HEK293 (cell line): ENCODE data around the gene ZDHHC13.
A peak's percentile ranks its signal among the peaks of the same experiment; 100 is the strongest.

Experiments
- CTCF ChIA-PET: fragments of 350-600 bp; formaldehyde crosslinking; extraction: SDS; loops from one replicate; lab custom pipeline; 2021; ENCODE audit warnings: antibody characterized with exemption; lab: Yijun Ruan, JAX
- POLR2A ChIA-PET: fragments of 300-600 bp; formaldehyde crosslinking; extraction: SDS; loops from one replicate; lab custom pipeline; 2020; ENCODE audit warnings: antibody characterized with exemption, inconsistent platforms; lab: Yijun Ruan, JAX
- H3K27ac ChIP-seq: fragments of 200-500 bp; sonication (Bioruptor generic); 2 replicates; pipeline ENCODE4 v1.5.1; 2014; ENCODE audit warnings: low read depth, low read length, control low read depth, inconsistent platforms; ENCODE audit errors: extremely low read depth
- H3K36me3 ChIP-seq, 2 experiments: fragments of 200-500 bp in 1 of 2; sonication (Bioruptor generic) in 1 of 2; 1 replicate in 1 of 2; 2 replicates in 1 of 2; pipeline ENCODE4 v1.5.1; 2014 to 2017; ENCODE audit warnings: inconsistent platforms in 2 of 2, low read length in 2 of 2; ENCODE audit not compliant: control insufficient read depth in 2 of 2, insufficient read depth in 1 of 2
- H3K4me1 ChIP-seq: fragments of 200-500 bp; sonication (Bioruptor generic); 2 replicates; pipeline ENCODE4 v1.5.1; 2014; ENCODE audit warnings: mild to moderate bottlenecking, low read length, inconsistent platforms; ENCODE audit not compliant: control insufficient read depth, insufficient read depth
- H3K4me3 ChIP-seq: 2 replicates; pipeline ENCODE4 v1.5.1; 2011; ENCODE audit warnings: low read depth, mild to moderate bottlenecking, control low read depth, low read length, moderate library complexity
- H3K9me3 ChIP-seq: fragments of 200-500 bp; sonication (Bioruptor generic); 2 replicates; pipeline ENCODE4 v1.5.1; 2014; ENCODE audit warnings: low read depth, low read length, inconsistent platforms; ENCODE audit not compliant: control insufficient read depth, insufficient read depth
- ELK4 ChIP-seq: IDR thresholded peaks from 2 replicates; pipeline ENCODE4 v1.6.1; 2011; ENCODE audit warnings: mild to moderate bottlenecking, low read depth, low read length, borderline replicate concordance
- KLF17 ChIP-seq: fragments of 450-650 bp; formaldehyde crosslinking; IDR thresholded peaks from 2 replicates; pipeline ENCODE4 v1.5.1; 2016; ENCODE audit warnings: missing biosample characterization, missing genetic modification characterization
- PBX3 ChIP-seq: sonication (generic); formaldehyde crosslinking; IDR thresholded peaks from 2 replicates; pipeline ENCODE4 v1.8.1; 2022; ENCODE audit warnings: mild to moderate bottlenecking, moderate library complexity, missing genetic modification reagents
- PRDM1 ChIP-seq: fragments of 450-650 bp; formaldehyde crosslinking; IDR thresholded peaks from 2 replicates; pipeline ENCODE4; 2016; ENCODE audit warnings: missing biosample characterization, missing genetic modification characterization
- SP3 ChIP-seq: fragments of 450-650 bp; formaldehyde crosslinking; IDR thresholded peaks from 2 replicates; pipeline ENCODE4 v1.5.1; 2016; ENCODE audit warnings: missing biosample characterization, missing genetic modification characterization
- ZNF214 ChIP-seq: fragments of 450-650 bp; formaldehyde crosslinking; IDR thresholded peaks from 2 replicates; pipeline ENCODE4 v1.5.1; 2017; ENCODE audit warnings: missing biosample characterization, mild to moderate bottlenecking, missing genetic modification characterization, borderline replicate concordance
- ZNF221 ChIP-seq: fragments of 450-650 bp; formaldehyde crosslinking; IDR thresholded peaks from 2 replicates; pipeline ENCODE4 v1.5.1; 2017; ENCODE audit warnings: missing biosample characterization, missing genetic modification characterization, borderline replicate concordance
- ZNF311 ChIP-seq: fragments of 450-650 bp; formaldehyde crosslinking; IDR thresholded peaks from 2 replicates; pipeline ENCODE4 v1.5.1; 2017; ENCODE audit warnings: missing biosample characterization, missing genetic modification characterization, borderline replicate concordance
- ZNF341 ChIP-seq: fragments of 450-650 bp; formaldehyde crosslinking; IDR thresholded peaks from 2 replicates; pipeline ENCODE4; 2016; ENCODE audit warnings: low read depth, missing biosample characterization, missing genetic modification characterization
- ZNF404 ChIP-seq: fragments of 450-650 bp; formaldehyde crosslinking; IDR thresholded peaks from 2 replicates; pipeline ENCODE4 v1.5.1; 2017; ENCODE audit warnings: missing biosample characterization, missing genetic modification characterization
- ZNF514 ChIP-seq: fragments of 450-650 bp; formaldehyde crosslinking; IDR thresholded peaks from 2 replicates; pipeline ENCODE4 v1.5.1; 2016; ENCODE audit warnings: missing biosample characterization, missing genetic modification characterization
- ZNF544 ChIP-seq: fragments of 450-650 bp; formaldehyde crosslinking; IDR thresholded peaks from 2 replicates; pipeline ENCODE4 v1.5.0; 2017; ENCODE audit warnings: missing biosample characterization, missing genetic modification characterization
- ZNF610 ChIP-seq: fragments of 450-650 bp; formaldehyde crosslinking; IDR thresholded peaks from 2 replicates; pipeline ENCODE4 v1.5.1; 2016; ENCODE audit warnings: missing biosample characterization, missing genetic modification characterization, borderline replicate concordance
- ZNF707 ChIP-seq: fragments of 450-650 bp; formaldehyde crosslinking; IDR thresholded peaks from 2 replicates; pipeline ENCODE4 v1.5.1; 2016; ENCODE audit warnings: missing biosample characterization, missing genetic modification characterization
- ZNF777 ChIP-seq: fragments of 450-650 bp; formaldehyde crosslinking; IDR thresholded peaks from 2 replicates; pipeline ENCODE4 v1.5.1; 2017; ENCODE audit warnings: missing biosample characterization, missing genetic modification characterization, borderline replicate concordance
- ZSCAN16 ChIP-seq: fragments of 450-650 bp; formaldehyde crosslinking; IDR thresholded peaks from 2 replicates; pipeline ENCODE4 v1.5.1; 2016; ENCODE audit warnings: missing biosample characterization, missing genetic modification characterization
- ZSCAN5A ChIP-seq: fragments of 450-650 bp; formaldehyde crosslinking; IDR thresholded peaks from 2 replicates; pipeline ENCODE4 v1.5.1; 2016; ENCODE audit warnings: missing biosample characterization, missing genetic modification characterization

Gene ZDHHC13

GRCh38 chr11:19071255-19071654 lies 45.7 kb upstream of the ZDHHC13 start (continued):
- TF ChIP-seq KLF17 (tag by site-specific recombination), result peak; percentile 70
- peak; percentile 75 for TF ChIP-seq PRDM1 (tag by site-specific recombination)
- TF ChIP-seq ZNF777 (tag by site-specific recombination), result no peak
- TF ChIP-seq, all 188 proteins: peak for 33

- Histone ChIP-seq H3K4me1 (no peaks in the 10 kb centered on the region), H3K36me3 (no peaks in the 10 kb centered on the region), H3K27ac (no peak overlapping the region), H3K9me3 (no peaks in the 10 kb centered on the region), H3K4me3 (no peak overlapping the region)
- CTCF ChIA-PET, result interaction anchor here (0.6 to 12.2 kb wide), 9 partner anchors 14 to 482 kb away, joined by 3 to 166 read pairs (median 6); no protein-coding TSS in a partner anchor
- POLR2A ChIA-PET, result no interaction called here
- no peak for TF ChIP-seq ZNF707 (tag by site-specific recombination)
- TF ChIP-seq ZNF311 (tag by site-specific recombination), result no peak
- no peak for TF ChIP-seq ZNF544 (tag by site-specific recombination)
- no peak for TF ChIP-seq ELK4
- no peak for TF ChIP-seq SP3 (tag by site-specific recombination)
These were observed 44.5 kb upstream of the ZDHHC13 start for GRCh38 chr11:19072464-19072863.

- Histone ChIP-seq H3K4me3 (no peak overlapping the region), H3K4me1 (no peaks in the 10 kb centered on the region), H3K36me3 (no peaks in the 10 kb centered on the region), H3K9me3 (no peaks in the 10 kb centered on the region), H3K27ac (no peak overlapping the region)
- ChIA-PET CTCF (interaction anchor here (1.8 to 12.2 kb wide), 2 partner anchors 185 to 481 kb away, joined by 11 to 166 read pairs; no protein-coding TSS in a partner anchor), POLR2A (no interaction called here)
- TF ChIP-seq ZSCAN5A (tag by site-specific recombination), result no peak
- no peak for TF ChIP-seq ZSCAN16
- TF ChIP-seq ZNF514 (tag by site-specific recombination), result no peak
- no peak for TF ChIP-seq PBX3 (CRISPR knock-in tag)
These were observed 43.2 kb upstream of the ZDHHC13 start for GRCh38 chr11:19073454-19074415.

GRCh38 chr11:19075636-19076035 lies 41.3 kb upstream of the ZDHHC13 start:
- Histone ChIP-seq H3K27ac (no peak overlapping the region), H3K4me1 (no peaks in the 10 kb centered on the region), H3K36me3 (no peaks in the 10 kb centered on the region), H3K4me3 (no peak overlapping the region), H3K9me3 (no peaks in the 10 kb centered on the region)
- POLR2A ChIA-PET, result interaction anchor here (1.4 kb wide), 1 partner anchor 166 kb away, joined by 4 read pairs; no protein-coding TSS in a partner anchor
- CTCF ChIA-PET, result interaction anchor here (0.5 to 12.2 kb wide), 17 partner anchors 7 to 1052 kb away, joined by 3 to 166 read pairs (median 4); no protein-coding TSS in a partner anchor
- TF ChIP-seq ZNF610 (tag by site-specific recombination), result no peak
- no peak for TF ChIP-seq ZNF404 (tag by site-specific recombination)
- TF ChIP-seq ZNF341 (tag by site-specific recombination), result no peak
- TF ChIP-seq ZNF214 (tag by site-specific recombination), result no peak
- TF ChIP-seq ZNF221 (tag by site-specific recombination), result no peak
